KG1 (cell line): ENCODE measurements around the gene TMEM217.
"Not testable (repeated sequence)": the region's sequence is repeated elsewhere in the genome, so short reads cannot be mapped to it uniquely, and the experiment has no call there.

Source experiments
- DNase-seq: peaks from one replicate; lab custom pipeline; 2025; lab: John Stamatoyannopoulos, UW

TMEM217 gene

DNA sequence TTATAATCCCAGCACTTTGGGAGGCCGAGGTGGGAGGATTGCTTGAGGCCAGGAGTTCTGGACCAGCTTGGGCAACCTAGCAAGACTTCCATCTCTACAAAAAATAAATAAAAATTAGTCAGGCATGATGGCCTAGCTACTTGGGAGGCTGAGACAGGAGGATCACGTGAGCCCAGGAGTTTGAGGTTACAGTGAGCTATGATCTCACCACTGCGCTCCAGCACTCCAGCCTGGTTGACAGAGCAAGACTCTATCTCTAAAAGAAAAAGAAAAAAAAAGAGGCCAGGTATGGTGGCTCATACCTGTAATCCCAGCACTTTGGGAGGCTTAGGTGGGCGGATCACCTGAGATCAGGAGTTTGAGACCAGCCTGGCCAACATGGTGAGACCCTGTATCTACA is 77.3 kb downstream of the TMEM217 start:
- DNase-seq = not testable (repeated sequence)

DNA sequence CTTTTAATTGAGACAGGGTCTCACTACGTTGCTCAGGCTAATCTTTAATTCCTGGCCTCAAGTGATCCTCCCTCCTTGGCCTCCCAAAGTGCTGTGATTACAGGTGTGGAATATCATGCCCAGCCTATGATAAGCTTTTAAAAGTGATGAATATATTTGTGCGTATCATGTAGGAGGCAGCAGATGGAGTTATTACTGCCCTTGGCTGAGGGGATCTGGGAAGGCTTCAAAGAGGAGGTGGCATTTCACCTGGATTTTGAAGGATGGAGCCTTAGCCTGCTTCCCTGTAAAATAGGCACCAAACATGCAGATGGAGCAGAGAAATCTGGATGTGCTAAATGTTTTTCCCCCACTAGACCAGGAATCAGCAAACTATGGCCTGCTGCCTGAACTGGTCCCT is 77.9 kb downstream of the TMEM217 start:
- DNase-seq = no peak

DNA sequence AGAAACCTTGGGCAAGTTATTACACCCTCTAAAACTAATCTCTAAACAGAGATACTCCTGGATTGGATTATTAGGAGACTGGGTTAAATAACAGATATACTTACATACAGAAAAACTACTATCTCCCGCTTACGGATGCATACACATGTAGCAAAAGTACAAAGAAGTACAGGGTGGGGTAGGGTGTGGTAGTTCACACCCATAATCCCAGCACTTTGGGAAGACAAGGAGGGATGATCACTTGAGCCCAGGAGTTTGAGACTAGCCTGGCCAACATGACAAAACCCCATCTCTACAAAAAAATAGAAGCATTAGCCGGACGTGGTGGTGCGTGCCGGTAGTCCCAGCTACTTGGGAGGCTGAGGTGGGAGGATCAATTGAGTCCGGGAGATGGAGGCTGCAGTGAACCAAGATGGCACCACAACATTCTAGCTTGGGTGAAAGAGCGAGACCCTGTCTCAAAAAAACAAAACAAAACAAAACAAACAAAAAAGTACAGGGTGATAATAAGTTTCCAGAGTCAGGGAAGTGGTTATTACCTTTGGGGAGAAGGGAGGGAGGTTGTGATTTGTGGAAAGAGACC is 79.9 kb downstream of the TMEM217 start:
- DNase-seq = peak; percentile 75

DNA sequence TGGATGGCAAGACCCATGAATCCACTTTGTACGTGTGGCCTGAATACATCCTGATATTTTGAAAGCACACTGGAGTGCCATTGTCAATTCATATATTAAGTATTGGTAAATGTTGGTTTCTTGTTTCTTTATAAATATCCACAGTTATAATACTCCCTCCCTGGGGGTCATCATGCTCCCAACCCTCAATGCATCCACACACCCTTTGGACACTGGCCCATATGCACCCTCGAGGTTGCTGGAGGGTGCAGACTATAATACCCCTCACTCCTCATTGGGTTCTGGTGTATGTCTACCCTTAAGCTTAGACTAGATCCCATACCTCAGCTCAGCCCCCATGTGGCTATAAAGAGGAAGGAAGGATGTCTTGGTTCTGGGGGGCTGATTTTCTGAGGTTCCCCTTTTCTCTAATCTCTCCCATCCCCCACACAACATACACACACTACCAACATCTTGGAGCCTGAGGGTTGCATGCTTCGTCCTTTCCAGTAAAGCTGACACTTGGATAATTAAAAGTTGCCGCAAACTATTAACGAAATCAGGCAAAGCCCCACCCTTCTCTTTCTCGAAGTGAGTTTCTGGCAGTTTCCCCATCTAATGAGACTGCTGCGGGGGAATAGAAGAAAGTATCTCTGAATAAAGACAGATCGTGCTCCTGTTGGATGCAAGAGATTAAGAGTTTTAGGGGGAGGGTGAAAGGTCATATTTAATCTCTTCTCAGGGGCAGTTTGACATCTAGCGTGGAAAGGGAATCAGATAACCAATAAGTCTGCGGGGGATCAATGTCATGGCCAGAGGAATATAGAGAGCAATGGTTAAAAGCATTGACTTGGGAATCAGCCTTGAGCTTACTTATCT is 80.6 kb downstream of the TMEM217 start:
- DNase-seq = peak; percentile 98

DNA sequence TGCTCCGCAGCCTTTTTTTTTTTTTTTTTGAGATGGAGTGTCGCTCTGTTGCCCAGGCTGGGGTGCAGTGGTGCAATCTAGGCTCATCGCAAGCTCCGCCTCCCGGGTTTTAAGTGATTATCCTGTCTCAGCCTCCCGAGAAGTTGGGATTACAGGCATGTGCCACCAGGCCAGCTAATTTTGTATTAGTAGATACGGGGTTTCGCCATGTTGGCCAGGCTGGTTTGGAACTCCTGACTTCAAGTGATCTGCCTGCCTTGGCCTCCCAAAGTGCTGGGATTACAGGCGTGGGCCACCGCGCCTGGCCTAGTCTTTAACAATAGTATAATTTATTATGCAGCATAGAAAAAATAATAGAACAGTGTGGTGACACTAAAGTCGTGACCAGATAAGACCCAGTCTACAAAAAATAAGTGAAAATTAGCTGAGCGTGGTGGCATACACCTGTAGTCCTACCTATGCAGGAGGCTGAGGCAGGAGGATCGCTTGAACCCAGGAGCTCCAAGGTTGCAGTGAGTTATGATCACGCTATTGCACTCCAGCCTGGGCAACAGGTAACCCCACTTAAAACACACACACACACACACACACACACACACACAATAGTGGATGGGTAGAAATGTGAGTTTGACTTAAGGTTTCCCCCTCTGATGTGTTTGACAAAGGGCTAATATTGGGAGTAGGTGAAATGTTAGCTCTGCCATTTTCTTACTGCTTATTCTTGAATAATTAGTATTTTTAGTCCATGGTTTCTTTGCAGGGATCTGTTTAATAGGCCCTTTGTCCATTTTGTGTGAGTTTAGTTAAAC is 81.5 kb downstream of the TMEM217 start:
- DNase-seq = peak; percentile 65

DNA sequence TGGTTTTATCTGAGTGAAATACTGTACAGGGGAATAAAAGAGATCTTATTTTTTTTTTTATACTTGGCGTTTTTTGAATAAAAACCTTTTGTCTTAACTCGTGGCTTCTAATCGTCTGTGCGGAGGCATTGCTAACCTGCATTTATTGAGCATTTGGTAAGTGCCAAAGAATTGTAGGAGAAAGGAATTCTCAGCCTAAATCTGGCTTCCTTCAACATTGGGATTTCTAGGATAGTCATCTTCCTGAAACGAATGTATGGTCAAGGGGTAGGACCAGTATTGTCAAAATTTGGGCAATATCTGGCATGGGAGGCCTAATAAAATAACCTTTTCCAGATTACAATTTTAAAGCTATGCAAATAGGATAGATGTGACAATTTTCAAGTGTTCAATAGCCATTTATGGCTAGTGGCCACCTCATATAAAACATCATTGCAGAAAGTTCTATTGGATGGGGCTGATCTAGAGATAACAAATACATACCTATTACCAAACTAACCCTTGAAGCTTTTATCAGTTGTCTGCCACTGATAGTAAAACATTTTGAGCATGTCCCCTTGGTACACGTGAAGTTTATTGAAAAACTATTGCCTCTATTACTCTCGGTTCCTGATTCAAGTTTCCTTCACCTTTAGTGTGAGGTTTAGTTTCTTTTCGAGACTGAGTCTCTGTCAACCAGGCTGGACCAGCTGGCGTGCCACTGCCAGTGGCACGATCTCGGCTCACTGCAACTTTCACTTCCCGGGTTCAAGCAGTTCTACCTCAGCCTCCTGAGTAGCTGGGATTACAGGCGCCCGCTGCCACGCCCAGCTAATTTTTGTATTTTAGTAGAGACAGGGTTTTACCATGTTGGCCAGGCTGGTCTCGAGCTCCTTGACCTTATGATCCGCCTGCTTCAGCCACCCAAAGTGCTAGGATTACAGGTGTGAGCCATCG is 82.3 kb downstream of the TMEM217 start:
- no peak for DNase-seq

DNA sequence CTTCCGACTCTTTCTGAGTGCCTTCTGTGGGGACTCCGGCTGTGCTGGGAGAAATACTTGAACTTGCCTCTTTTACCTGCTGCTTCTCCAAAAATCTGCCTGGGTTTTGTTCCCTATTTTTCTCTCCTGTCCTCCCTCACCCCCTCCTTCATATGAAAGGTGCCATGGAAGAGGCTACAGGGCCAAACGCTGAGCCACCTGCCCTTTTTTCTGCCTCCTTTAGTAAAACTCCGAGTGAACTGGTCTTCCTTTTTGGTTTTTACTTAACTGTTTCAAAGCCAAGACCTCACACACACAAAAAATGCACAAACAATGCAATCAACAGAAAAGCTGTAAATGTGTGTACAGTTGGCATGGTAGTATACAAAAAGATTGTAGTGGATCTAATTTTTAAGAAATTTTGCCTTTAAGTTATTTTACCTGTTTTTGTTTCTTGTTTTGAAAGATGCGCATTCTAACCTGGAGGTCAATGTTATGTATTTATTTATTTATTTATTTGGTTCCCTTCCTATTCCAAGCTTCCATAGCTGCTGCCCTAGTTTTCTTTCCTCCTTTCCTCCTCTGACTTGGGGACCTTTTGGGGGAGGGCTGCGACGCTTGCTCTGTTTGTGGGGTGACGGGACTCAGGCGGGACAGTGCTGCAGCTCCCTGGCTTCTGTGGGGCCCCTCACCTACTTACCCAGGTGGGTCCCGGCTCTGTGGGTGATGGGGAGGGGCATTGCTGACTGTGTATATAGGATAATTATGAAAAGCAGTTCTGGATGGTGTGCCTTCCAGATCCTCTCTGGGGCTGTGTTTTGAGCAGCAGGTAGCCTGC is 83.2 kb downstream of the TMEM217 start:
- DNase-seq = no peak

DNA sequence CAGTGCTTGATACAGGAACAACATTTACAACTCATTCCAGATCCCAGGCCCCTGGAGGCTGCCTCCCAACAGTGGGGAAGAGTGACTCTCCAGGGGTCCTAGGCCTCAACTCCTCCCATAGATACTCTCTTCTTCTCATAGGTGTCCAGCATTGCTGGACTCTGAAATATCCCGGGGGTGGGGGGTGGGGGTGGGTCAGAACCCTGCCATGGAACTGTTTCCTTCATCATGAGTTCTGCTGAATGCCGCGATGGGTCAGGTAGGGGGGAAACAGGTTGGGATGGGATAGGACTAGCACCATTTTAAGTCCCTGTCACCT is 83.8 kb downstream of the TMEM217 start:
- no peak for DNase-seq

DNA sequence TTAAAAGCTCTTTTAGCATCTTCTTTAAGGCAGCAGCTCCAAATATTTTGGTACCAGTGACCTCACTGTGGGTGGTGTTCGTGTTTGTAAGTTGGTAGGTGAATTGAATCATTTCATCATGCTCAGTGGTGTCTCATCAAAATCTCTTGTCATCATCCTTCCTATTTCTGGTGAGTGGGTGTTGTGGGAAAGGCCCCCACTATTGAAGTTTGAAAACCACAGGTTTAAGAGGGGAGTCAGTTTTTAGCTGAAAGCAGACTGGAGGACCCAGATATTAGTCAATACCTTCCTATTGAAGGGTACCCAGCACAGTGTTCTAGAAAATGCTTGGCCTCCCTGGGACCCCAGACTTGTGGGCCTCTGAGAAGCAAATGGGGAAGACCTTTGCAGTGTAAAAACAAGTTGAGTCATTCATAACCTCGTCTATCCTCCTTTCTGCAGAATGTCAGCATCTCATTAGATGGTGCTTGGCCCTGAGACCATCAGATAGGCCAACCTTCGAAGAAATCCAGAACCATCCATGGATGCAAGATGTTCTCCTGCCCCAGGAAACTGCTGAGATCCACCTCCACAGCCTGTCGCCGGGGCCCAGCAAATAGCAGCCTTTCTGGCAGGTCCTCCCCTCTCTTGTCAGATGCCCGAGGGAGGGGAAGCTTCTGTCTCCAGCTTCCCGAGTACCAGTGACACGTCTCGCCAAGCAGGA is 84.3 kb downstream of the TMEM217 start:
- no peak for DNase-seq

DNA sequence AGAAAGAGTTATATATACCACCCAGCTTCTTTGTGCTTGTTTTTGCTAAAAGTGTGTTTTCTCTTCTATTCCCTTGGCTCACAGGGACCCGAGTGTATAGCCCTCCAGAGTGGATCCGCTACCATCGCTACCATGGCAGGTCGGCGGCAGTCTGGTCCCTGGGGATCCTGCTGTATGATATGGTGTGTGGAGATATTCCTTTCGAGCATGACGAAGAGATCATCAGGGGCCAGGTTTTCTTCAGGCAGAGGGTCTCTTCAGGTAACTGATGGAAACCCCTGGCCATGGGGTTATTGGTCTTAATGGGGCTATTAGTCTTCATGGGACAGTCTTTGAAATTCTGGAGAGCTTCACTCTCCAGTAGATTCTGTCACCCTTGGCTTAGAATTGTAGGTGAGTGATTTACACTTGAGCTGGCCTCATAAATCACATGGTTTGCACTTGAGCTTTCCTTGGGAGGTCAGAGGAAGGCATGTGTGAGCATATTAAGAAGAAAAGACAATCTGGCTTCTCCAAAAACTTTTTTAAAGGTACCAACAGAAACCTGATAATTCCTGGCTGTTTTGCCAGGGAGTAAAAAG is 84.9 kb downstream of the TMEM217 start:
- no peak for DNase-seq

DNA sequence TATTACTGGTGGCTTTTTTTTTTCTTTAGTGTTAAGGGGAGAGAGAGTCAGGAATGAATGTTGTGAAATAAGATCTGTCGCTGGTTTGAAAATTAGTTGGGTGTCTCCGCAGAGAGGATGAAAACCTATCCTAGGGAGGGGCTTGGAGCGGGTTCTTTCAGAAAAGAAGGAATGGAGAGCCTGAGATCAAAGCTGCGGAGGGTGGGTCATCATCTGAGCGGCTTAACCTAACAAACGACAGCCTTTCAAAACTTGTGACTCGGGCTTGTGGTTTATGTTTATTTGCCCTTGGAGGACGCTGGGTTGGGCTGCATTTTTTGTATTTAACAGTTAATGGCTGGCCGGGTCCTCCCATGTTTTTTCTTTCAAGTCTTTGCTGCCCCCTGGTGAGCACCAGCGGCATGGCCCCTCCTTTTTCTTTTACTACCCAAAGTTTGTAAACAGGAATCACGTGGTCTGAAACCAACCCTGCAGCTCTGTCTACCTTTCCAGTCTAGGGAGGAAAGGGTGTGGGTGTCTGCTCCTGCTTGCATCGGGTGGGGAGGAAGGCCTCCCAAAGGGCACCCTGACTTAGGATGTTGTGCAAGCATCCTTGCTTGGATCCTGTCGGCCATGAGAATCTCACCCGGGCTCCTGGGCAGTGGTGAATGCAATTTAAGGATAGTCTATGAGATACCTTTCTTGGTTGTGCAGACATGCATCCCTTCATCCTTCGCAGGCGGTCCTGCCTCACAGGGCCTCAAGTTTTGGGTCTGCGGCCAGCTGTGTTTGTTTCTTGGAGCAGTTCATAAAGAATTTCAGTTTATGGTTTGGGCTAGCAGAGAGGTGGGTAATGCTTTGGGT is 85.8 kb downstream of the TMEM217 start:
- DNase-seq = peak; percentile 89

DNA sequence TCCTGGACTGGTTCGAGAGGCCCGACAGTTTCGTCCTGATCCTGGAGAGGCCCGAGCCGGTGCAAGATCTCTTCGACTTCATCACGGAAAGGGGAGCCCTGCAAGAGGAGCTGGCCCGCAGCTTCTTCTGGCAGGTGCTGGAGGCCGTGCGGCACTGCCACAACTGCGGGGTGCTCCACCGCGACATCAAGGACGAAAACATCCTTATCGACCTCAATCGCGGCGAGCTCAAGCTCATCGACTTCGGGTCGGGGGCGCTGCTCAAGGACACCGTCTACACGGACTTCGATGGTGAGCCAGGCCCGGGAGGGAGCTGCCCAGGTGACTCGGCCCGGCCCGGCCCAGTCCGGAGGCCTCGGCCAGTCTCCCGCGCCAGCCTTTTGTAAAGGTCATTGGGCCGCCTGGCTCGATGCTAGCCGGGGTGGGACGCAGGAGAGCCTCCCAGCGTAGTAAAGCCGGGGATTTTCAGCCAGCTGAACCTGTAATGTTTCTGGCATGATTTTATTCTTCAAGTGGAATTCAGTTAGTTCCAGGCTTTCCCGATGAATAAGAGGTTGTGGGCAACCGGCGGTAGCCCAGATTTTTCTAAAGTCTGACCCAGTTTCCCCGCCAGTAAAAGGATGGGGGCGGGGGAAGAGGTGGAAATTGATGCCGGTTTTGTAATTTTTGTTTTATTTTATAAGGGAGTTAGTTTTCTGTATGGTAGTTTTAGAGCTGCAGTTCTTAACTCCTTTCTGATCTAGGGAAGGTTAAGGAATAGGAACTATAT is 86.6 kb downstream of the TMEM217 start:
- DNase-seq = no peak

DNA sequence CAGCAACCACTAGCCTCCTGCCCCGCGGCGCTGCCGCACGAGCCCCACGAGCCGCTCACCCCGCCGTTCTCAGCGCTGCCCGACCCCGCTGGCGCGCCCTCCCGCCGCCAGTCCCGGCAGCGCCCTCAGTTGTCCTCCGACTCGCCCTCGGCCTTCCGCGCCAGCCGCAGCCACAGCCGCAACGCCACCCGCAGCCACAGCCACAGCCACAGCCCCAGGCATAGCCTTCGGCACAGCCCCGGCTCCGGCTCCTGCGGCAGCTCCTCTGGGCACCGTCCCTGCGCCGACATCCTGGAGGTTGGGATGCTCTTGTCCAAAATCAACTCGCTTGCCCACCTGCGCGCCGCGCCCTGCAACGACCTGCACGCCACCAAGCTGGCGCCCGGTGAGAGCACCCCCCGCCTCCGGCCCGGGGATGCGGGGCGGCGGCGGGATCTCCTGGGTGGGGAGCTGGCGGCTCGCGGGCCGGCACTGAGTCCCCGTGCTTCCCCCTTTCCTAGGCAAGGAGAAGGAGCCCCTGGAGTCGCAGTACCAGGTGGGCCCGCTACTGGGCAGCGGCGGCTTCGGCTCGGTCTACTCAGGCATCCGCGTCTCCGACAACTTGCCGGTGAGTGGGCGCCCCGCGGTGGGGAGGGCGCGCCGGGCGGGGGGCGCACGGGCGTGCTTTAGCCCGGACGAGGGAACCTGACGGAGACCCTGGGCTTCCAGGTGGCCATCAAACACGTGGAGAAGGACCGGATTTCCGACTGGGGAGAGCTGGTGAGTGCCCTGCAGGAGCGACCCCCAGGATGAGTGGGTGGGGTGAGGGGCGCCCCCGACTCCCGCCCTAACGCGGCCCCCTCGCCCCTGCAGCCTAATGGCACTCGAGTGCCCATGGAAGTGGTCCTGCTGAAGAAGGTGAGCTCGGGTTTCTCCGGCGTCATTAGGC is 87.4 kb downstream of the TMEM217 start:
- DNase-seq = no peak

DNA sequence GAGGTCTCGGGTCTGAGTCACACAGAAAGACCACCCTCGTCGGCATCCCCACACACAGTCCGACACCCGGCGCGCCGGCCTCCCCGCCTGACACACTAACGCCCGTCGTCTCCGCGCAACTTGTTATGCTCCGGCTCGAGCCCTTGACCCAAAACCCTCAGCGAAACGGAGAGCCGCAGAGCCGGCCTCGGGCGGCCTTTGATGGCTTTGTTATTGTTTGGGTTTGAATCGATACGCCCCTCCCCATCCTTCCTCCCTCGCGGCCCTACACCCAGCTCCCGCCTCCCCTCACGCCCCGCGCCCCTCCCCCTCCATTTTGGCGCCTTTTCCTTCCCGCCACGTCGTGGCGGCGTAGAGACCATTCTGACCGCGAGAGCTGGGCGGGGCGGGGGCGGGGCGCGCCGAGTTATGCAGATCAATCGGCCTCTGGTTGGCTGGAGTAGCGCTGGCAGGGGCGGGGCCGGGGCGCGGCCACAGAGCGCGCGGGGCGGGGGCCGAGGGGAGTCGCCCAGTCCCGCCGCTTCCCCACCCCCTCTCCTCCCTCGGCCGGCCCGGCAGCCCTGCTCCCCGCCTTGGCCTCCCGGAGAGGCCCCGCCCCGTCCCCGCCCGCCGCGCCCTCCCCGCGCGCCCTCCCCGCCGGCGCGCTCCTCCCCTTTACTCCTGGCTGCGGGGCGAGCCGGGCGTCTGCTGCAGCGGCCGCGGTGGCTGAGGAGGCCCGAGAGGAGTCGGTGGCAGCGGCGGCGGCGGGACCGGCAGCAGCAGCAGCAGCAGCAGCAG is 88.3 kb downstream of the TMEM217 start, which contains the start of gene PIM1:
TSS of gene PIM1 (plus strand) at position 657 of the 777 bp plus-strand sequence. CDS start 424 bp downstream, outside the sequence.
- peak; percentile 89 for DNase-seq

DNA sequence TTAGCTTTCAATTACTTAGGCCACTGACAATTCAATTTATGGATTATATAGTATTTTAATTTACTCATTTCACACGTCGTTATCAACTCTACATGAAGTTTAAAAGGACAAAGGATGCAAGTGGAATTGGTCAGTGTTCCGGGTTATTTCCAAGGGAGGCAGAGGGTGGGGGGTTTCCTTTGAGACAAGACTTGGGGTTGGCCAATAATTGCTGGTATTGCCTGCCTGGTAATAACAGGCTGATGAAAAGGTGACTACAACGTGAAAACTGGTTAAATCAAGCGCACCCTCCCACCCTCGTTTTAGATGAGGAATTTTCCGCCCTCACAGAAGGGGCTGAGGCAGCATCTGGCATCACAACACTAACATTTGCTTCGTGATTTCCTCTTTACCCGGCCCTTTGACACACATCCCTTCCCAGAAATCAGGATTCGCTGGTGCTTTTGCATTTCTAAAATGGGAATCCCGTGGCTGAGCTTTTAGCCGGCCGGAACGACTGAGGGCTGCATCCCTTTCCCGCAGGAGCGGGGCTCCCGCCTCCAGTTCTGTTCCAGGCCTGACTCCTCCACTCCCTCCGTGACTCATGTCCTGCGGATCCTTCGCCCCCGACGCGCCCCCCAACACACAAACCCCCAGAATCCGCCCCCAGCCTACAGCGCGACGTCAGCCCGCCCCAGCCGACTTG is 89.0 kb downstream of the TMEM217 start:
- DNase-seq = no peak
